Ammon's horn (tissue), 1 donor: ENCODE data around the gene VLDLR.
"Not testable (repeated sequence)": the region's sequence is repeated elsewhere in the genome, so short reads cannot be mapped to it uniquely, and the experiment has no call there.

Experiments used
- DNase-seq: peaks from one replicate; pipeline ENCODE4 v3.0.0-alpha.2; 2016; ENCODE audit warnings: low spot score

VLDLR gene

DNA sequence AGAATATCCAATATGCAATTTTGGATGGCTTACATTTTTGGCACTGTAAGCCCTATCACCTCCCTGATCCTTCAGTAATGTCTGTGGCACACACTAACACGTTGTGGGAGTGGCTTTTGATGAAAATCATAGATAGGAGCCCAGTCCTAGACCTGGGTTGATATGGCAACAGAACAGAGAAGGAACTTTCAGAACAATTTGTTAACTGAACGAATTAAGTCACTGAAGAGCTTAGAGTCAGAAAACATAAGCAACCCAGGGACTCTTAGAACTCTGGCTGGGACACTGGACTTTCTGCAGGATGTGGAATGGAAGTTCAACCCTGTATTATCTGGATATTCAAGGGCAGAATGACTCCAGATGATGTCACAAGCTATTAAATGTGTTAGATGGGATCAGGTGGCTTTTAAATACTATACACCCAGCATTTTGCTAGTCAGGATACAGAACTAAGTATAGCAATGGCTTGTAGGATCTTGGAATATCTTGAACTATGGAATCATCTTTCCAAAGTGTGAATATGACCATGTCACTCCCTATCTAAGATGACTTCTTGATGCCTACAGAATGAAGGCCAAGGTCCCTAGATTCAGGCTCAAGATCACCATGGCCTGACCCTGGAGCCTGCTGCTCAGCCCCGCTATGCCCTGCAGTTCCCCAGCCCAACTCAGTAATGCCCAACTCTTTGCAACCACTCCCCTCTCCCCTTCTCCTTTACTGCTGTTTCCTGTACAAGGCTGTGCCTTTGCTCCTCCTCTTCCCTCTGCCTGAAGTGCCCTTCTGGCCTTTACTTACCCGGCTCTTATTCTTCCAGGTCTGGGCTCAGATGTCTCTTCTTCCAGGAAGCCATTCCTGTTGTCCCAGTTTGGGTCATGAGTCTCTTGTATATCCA lies 42.8 kb downstream of the VLDLR start:
- DNase-seq: peak; percentile 30

DNA sequence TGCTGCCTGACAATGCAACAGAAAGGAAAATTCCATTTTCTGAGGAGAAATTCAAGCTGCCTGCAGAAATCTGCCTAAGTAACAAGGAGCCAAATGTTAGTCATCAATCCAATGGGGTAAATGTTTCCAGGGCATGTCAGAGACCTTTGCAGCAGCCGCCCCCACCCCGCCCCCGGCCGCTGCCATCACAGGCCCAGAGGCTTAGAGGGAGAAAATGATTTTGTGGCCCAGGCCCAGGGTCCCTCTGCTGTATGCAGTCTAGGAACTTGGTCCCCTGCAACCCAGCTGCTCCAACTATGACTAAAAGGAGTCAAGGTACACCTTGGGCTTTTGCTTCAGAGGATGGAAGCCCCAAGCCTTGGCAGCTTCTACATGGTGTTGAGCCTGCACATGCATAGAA lies 45.0 kb downstream of the VLDLR start:
- DNase-seq: no peak

DNA sequence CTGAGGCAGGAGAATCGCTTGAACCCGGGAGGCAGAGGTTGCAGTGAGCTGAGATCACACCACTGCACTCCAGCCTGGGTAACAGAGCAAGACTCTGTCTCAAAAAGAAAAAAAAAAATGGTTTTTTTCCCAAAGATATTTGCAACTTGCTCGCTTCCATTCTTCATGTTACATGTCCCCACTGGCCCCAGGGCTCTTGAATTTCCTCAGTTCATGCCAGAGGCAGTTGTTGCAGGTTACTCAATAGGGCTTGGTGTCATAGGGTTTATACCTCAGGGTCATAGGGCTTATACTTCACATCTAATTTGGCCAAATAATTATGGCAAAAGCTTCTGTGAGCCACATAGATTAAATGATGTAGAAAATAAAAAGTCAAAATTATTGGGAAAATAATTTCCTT lies 51.6 kb downstream of the VLDLR start:
- DNase-seq: no peak

DNA sequence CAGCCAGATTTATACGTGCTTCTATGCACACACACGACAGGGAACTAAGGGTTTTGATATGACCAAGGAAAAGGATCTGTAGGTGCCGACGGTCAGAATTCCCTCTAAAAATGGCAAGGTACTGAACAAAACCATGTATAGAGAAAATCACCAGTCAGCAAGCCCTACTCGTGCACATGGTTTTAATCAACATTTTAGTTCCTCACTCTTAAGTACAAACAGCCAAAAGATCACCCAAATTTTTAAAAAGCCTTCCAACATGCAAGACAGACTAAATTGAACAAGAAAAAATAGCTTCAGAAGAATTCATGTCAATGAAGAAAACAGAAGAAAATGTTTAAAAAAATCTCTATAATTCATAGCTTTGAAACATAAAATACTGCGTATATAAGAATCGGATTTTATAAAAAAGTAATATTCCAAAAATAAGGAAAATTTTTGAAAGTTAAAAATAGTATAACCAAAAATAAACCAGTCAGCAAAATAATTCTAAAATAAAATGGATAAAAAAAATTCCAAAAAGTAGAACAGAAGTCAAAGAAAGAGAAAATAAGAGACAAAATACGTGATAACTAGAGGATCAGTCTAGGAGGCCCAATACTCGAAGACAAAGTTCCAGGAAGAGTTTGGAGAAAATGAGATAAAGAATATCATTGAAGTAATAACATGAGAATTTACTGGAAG lies 52.7 kb downstream of the VLDLR start:
- DNase-seq: no peak

DNA sequence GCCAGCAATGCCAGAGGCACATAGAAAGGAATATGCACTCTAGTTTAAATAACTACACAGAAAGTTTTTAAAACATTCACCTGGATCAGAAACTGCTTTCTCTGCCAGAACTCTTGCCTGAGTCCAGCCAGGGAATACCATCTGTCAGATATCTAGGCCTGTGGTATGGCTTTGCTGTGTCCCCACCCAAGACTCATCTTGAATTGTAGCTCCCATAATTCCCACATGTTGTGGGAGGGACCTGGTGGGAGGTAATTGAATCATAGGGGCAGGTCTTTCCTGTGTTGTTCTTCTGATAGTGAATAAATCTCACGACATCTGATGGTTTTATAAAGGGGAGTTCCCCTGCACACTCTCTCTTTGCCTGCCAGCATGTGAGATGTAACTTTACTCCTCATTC lies 54.2 kb downstream of the VLDLR start:
- no peak for DNase-seq

DNA sequence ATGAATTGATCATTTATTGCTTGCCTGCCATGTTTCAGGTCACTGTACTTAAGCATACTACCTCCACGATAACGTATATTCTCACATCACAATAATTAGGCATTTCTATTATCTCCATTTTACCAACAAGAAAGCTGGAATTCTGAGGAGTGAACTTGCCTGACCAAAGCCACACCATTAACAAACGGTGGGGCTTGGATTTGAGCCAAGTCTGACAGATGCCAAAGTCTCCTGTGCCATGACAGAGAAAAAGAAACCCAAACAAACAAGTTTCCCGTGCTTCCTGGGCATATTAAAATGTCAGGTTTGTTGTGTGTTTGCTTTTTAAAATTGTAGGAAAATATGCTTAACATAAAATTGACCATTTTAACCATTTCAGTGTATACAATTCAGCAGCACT lies 54.9 kb downstream of the VLDLR start:
- DNase-seq: no peak

DNA sequence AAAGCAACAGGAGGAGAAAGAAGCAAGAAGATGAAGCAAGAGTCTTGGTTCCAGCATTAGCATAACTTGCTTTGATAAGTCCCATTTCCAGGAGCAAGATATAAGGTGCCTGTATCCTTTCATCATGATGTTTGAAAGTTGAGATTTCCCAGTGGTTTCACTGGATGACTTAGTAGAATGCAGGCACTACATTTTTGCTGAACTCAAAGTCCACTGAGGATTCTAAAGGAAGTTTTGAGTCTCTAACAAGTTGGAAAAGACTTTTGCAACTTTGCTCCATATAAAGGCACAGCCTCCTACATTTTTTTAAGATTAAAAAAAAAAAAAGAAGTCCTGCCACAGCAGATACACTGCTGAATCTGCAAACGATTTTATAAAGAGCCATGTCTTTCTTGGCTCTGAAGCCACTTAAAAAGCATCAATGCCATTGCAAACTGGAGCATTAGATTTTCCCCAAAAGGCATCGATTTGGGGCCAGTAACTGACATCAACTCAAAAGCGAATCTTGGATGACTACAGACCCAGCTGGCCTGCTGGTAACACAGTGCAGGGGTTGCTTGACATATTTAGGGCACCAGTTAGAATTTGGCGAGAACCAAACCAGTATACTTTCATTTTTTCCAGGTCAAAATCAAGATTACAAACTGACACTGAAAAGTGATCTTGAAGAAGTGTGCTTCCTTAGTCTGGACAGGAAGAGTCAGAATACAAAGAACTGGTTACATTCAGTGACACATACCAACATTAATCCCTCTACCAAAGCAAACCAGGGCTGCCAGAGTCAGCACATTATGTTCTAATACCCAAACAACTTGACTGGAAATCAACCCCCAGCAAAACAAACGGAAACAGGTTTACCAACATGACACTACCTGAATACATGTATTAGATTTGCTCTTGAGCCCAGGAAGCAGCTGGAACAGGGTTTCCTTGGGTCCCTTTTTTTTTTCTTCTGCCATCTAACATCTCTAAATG lies 56.6 kb downstream of the VLDLR start:
- DNase-seq: no peak

DNA sequence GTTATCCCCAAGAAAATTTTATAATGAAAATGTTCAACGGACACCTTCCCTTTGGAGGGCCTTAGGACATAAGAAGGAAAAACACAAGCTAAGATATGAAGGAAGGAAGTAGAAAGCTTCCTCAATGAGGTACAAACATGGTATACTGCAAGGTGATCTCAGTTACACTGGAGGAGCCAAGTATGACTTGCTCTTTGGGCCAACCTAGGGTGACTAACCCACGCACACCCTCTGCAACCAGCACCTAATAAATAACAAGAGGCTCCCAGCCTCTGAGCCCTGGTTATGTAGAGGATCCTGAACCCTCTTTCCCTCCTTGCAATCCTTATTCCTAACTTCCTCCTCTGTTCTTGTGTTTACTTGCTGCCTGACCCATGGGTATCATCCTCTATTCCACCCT lies 57.4 kb downstream of the VLDLR start:
- DNase-seq: no peak

DNA sequence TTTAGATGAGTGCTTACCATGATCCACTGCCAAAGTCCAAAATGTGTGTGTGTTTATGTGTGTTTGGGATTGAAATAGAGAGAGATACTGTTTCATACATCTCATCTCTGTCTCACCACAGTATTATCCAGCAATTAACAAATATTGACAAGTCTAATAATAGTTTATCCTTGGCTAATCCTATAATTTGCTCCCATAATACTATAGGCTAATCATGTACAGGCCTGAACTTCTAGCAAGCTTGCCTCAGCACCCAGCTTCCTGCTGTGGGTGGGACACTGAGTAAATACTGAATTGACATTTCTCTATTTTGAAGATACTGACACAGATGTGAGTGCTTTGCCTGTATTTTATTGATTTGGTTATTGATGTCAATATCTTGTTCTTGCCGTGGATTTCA lies 60.4 kb downstream of the VLDLR start:
- no peak for DNase-seq

DNA sequence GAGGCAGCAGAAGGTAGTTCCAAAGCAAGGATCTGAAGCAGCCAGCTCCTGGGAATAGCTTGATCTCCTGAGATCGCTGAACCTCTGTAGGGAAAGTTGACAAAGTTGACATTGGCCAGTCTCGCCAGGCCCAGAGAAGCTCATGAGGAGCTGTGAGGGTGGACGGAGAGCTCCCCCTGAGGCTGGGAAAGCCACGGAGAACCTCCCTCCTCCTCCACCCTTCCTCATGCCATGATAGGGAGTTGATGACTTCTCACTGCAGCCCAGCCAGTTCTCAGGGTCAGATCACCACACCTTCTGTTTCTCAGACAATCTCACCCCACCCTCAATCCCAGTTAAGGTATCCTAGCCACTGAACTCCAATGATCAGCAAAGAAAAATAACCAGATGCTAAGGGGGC lies 65.3 kb downstream of the VLDLR start:
- no peak for DNase-seq

DNA sequence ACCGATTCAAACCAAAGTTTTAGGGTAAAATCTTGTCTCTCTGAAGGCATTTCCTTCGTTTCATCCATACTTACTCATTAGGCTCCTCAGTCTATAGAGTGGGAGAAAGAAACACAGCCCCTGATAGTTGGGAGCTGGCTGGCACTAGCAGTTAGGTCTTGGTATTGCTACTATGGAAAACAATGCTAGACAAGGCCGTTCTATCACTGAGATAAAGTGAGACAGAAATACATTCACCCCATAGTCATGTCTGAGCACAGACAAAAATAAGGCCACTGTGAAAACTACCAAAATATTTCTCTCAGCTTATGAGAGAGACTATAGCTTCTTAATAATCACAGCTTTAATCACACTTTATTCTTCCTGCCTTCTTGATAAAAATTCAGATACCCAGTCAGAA lies 67.0 kb downstream of the VLDLR start:
- DNase-seq: no peak

DNA sequence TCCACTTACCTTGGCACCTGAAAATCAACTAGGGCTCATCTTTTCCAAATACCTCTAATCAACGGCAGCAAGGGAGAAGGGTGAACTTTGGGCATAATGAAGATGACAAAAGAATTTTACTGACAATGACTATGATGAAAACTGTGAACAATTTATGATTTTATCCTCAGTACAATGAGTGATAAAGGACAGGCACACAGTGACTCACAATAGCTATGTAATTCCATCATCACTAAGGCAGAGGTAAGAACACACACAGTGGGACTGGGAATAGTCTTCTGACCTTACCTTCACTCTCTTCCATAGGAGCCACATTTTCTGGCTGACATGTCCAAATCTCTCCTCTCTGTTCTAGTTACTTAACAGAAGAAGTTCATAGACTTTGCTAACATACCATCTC lies 69.6 kb downstream of the VLDLR start:
- no peak for DNase-seq

DNA sequence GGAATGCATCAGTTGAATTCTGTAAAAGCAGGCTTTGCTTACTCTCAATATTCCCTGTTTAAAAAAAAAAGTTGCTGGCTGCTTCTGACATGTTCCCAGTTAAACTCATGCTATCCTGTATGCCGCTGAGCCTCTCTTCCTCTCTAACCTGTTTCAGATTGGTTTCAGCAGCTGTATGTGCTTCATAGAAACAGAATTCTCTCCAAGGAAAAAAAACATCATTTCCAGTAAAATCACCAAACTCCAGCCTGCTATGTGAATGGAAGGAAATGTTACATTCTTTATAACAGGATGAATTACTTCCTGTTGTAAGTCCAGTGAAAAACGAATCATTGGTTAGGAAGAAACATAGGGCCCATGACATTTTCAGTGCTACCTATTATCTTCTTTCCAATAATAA lies 70.0 kb downstream of the VLDLR start:
- no peak for DNase-seq

DNA sequence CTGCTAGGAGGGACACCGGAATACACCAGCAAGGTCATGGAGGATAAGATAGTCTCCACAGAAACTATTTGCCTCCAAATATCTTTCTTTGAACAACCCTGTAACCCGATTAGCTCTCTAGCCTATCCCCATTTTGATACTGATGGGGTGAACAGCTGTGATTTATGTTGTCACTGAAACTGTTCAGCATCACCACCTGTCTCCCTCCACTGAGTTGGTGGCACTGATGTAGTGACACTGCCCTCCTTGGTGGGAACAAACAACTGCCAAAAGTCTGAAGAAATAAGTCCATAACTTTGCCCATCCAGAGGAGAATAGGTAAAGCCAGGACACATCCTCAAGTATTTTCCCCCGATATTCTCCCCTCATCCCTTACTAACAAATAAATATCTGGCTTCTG lies 71.5 kb downstream of the VLDLR start:
- no peak for DNase-seq

DNA sequence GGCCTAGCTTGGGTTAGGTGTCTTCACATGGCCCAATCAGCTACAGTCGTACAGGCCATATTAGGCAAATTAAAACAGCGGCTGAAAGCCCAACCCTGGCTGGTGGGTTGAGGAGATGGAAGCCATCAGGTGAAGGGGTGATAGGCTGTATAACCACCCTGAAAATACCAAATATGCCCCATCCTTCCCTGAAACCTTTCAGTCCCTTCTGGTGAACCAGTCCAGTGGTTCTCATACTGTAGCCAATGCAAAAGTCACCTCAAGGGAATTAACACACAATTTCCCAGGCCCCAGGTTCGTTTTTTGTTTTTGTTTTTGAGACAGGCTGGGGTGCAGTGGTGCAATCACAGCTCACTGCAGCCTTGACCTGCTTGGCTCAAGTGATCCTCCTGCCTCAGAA lies 75.9 kb downstream of the VLDLR start:
- DNase-seq: no peak

DNA sequence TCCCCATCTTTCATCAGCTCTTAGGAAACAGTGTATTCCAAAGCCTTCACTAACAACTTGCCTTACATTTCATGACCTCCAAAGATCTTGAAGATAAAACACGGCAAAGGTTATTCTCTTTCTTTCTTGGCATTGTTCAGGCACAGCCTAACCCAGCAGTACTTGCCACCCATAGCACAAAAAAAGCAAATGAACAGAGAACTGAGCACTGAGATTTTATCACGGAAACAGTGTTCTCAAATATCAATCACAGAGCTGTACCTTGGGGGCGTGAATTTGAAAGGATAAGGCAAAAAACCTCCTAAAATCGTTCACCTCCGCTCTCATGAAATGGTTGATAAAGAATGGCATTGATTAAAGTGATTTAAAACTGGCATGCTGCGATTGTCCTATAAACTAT lies 78.8 kb downstream of the VLDLR start:
- no peak for DNase-seq

DNA sequence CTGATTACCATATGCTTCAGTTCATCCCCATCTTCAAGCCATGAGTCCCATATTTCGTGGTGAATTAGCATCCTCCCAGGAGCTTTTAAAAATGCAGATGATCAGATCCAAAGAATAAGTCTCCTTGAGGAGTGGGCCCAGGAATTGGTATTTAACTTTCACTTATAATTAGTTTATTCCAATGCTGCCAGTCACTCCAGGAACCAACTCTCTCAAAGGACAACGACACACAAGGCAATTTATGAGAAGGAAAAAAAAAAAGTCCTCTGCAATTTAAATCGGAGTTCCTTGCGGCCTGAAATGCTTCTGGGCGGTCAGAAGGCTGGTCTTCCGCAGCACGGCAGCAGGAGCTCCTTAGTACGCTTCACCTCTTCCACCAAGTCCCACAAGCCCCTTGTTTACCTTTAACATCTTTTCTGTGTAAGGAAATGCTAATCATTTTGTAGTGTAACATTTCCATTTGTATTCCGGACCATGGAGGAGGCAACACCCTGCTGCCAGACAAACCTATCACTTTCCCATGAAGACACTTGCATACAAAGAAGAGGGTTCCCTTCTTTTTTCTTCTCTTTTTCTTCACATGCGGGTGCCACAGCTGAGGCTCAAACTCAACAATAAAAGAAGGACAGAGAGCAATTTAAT lies 79.4 kb downstream of the VLDLR start:
- DNase-seq: no peak

DNA sequence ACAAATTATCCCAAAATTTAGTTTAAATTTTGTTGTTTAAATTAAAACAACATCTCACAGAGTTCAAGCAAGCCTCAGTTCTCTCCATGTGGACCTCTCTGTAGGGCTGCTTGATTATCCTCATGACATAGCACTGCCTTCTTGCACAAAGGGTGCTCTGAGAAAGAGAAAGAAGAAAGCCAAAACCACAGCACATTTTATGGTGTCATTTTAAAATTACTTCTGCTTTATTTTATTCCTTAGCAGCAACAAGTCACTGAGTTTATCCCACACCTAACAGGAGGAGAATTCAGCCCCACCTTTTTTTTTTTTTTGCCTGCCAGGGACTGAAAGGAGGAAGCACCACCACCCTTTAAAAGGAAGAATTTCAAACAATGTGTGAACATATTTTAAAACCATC lies 82.9 kb downstream of the VLDLR start:
- no peak for DNase-seq

DNA sequence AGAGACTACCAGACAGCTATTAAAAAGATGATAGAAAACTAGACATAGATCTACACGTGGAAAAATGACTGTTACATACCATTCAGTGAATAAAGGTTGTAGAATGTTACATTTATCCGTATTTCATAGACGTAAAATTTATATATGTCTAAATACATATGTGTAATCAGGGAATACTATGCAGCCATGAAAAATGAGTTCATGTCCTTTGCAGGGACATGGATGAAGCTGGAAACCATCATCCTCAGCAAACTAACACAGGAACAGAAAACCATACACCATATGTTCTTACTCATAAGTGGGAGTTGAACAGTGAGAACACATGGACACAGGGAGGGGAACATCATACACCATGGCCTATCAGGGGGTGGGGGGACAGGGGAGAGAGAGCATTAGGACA lies 85.7 kb downstream of the VLDLR start:
- DNase-seq: not testable (repeated sequence)
